Measurements from ENCODE around the gene MEGF11.

DNA sequence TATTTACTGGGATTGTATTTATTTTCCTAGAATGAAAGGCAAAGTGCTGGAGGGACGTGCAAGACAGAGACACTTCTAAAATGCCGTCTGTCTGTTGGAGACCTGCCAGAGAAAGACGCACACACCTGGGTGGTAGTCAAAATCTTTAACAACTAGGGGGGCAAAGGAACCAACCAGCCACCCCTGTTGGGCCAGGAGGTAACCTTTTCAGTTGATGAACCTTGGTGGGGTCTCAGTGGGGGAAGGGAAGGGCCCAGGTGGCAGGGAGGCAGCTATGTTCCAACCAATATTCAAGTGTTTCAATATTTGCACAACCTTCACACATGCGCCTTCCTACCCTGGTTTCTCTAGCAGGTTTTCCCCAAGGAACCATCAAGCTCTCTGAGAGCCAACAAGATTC lies 99.0 kb downstream of the MEGF11 start:
- TF ChIP-seq, protein P1, sequence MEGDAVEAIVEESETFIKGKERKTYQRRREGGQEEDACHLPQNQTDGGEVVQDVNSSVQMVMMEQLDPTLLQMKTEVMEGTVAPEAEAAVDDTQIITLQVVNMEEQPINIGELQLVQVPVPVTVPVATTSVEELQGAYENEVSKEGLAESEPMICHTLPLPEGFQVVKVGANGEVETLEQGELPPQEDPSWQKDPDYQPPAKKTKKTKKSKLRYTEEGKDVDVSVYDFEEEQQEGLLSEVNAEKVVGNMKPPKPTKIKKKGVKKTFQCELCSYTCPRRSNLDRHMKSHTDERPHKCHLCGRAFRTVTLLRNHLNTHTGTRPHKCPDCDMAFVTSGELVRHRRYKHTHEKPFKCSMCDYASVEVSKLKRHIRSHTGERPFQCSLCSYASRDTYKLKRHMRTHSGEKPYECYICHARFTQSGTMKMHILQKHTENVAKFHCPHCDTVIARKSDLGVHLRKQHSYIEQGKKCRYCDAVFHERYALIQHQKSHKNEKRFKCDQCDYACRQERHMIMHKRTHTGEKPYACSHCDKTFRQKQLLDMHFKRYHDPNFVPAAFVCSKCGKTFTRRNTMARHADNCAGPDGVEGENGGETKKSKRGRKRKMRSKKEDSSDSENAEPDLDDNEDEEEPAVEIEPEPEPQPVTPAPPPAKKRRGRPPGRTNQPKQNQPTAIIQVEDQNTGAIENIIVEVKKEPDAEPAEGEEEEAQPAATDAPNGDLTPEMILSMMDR (IDR thresholded peaks at IDR 0.05) = no peak
- TF ChIP-seq POLR2A (IDR thresholded peaks at IDR 0.05) = no peak
